ENCODE results near the gene FAM174C.

The FAM174C gene

GRCh38 chr19:1262623-1263123 lies 12.7 kb upstream of the FAM174C start:
- Histone ChIP-seq H3K27me3 (ENCODE audit: low read length) (no peaks in the 10 kb centered on the region), H4K20me1 (ENCODE audit: low read depth, low read length) (no peaks in the 10 kb centered on the region), H3K4me3 (ENCODE audit: insufficient read depth, low read length, poor library complexity, severe bottlenecking) (peak overlapping the region; percentile 84), H2AFZ (ENCODE audit: low read depth, low read length, severe bottlenecking) (no peak overlapping the region), H3K9ac (ENCODE audit: low read length) (peak overlapping the region; percentile 90), H3K9me2 (replicated peaks; ENCODE audit: insufficient read depth, low read length) (no peaks in the 10 kb centered on the region), H3K36me3 (ENCODE audit: low read length) (no peaks in the 10 kb centered on the region), H3F3A (ENCODE audit: insufficient read depth) (peaks cover 67% of the 10 kb centered on the region), H3K9me3 (ENCODE audit: insufficient read depth, low read length) (no peaks in the 10 kb centered on the region), H3K4me2 (ENCODE audit: low read depth, low read length, poor library complexity, severe bottlenecking) (peak overlapping the region; percentile 91), H3K79me2 (ENCODE audit: insufficient read depth, low read length) (no peaks in the 10 kb centered on the region), H3K27ac (ENCODE audit: low read depth, low read length) (peak overlapping the region; percentile 86)
- TF ChIP-seq CTCF (IDR thresholded peaks at IDR 0.05; ENCODE audit: insufficient read depth, low read length, poor library complexity, severe bottlenecking) (no peak), EZH2phosphoT487 (conservative IDR thresholded peaks at IDR 0.05; ENCODE audit: low read length) (no peak)

GRCh38 chr19:1263188-1263587 lies 12.1 kb upstream of the FAM174C start:
- no peak overlapping the region for H3K4me3 ChIP-seq (ENCODE audit: insufficient read depth, low read length, poor library complexity, severe bottlenecking)
- peak overlapping the region; percentile 86 for H3K27ac ChIP-seq (ENCODE audit: low read depth, low read length)
- peak overlapping the region; percentile 90 for H3K9ac ChIP-seq (ENCODE audit: low read length)

GRCh38 chr19:1264801-1265614 lies 10.3 kb upstream of the FAM174C start:
- Histone ChIP-seq H3K27ac (ENCODE audit: low read depth, low read length) (peak overlapping the region; percentile 86), H3K4me2 (ENCODE audit: low read depth, low read length, poor library complexity, severe bottlenecking) (peak overlapping the region; percentile 30), H3K79me2 (ENCODE audit: insufficient read depth, low read length) (peaks cover 5% of the 10 kb centered on the region), H3K9ac (ENCODE audit: low read length) (peak overlapping the region; percentile 6; the same call in 1 of the 2 replicates), H3K4me3 (ENCODE audit: insufficient read depth, low read length, poor library complexity, severe bottlenecking) (no peak overlapping the region), H3K36me3 (ENCODE audit: low read length) (no peaks in the 10 kb centered on the region), H4K20me1 (ENCODE audit: low read depth, low read length) (no peaks in the 10 kb centered on the region; the same call in 1 of the 2 replicates), H3F3A (ENCODE audit: insufficient read depth) (peaks cover 49% of the 10 kb centered on the region), H3K9me3 (ENCODE audit: insufficient read depth, low read length) (no peaks in the 10 kb centered on the region), H2AFZ (ENCODE audit: low read depth, low read length, severe bottlenecking) (no peak overlapping the region), H3K27me3 (ENCODE audit: low read length) (no peaks in the 10 kb centered on the region), H3K9me2 (replicated peaks; ENCODE audit: insufficient read depth, low read length) (no peaks in the 10 kb centered on the region)
- TF ChIP-seq EZH2phosphoT487 (conservative IDR thresholded peaks at IDR 0.05; ENCODE audit: low read length) (no peak), CTCF (IDR thresholded peaks at IDR 0.05; ENCODE audit: insufficient read depth, low read length, poor library complexity, severe bottlenecking) (no peak)

More at GRCh38 chr19:1263188-1263587, 12.1 kb upstream of the FAM174C start:
- no peaks in the 10 kb centered on the region for H4K20me1 ChIP-seq (ENCODE audit: low read depth, low read length)
- H3K4me2 ChIP-seq (ENCODE audit: low read depth, low read length, poor library complexity, severe bottlenecking) = peak overlapping the region; percentile 91
- H2AFZ ChIP-seq (ENCODE audit: low read depth, low read length, severe bottlenecking) = no peak overlapping the region
- no peaks in the 10 kb centered on the region for H3K27me3 ChIP-seq (ENCODE audit: low read length)
- peaks cover 62% of the 10 kb centered on the region for H3F3A ChIP-seq (ENCODE audit: insufficient read depth)
- no peaks in the 10 kb centered on the region for H3K36me3 ChIP-seq (ENCODE audit: low read length)
- TF ChIP-seq EZH2phosphoT487 (conservative IDR thresholded peaks at IDR 0.05; ENCODE audit: low read length) (no peak), CTCF (IDR thresholded peaks at IDR 0.05; ENCODE audit: insufficient read depth, low read length, poor library complexity, severe bottlenecking) (no peak)
- no peaks in the 10 kb centered on the region for H3K79me2 ChIP-seq (ENCODE audit: insufficient read depth, low read length)
- no peaks in the 10 kb centered on the region for H3K9me2 ChIP-seq (replicated peaks; ENCODE audit: insufficient read depth, low read length)
- H3K9me3 ChIP-seq (ENCODE audit: insufficient read depth, low read length) = no peaks in the 10 kb centered on the region
